Measurements from ENCODE around the gene AGBL4. TPM values are rescaled to one million over a fixed set of nuclear protein-coding genes. Genes with fewer than 3 reads are reported as not detected.

AGBL4 gene
- total RNA-seq, 4 donors from 2014 or later = 0.44 to 1.5 (median 1.2) TPM; not detected in 1

- TF ChIP-seq CTCF (IDR thresholded peaks at IDR 0.05) (no peak), POLR2A (IDR thresholded peaks at IDR 0.05) (no peak), EP300 (IDR thresholded peaks at IDR 0.05) (no peak)
- Histone ChIP-seq H3K27me3 (no peaks in the 10 kb centered on the region), H3K4me3 (no peak overlapping the region), H3K27ac (no peak overlapping the region), H3K36me3 (no peaks in the 10 kb centered on the region), H3K9me3 (peaks cover 0 to 5% (median 0%) of the 10 kb centered on the region in 4 donors), H3K4me1 (no peaks in the 10 kb centered on the region)
- 85 to 86% methylated on average over 4 of the region's 4 CpGs for WGBS, 2 donors
- DNase-seq (ENCODE audit: low spot score in 2 of 2) = no peak
These were observed 838.2 kb downstream of the AGBL4 start for GRCh38 chr1:49185450-49185980.

- Histone ChIP-seq H3K4me1 (no peaks in the 10 kb centered on the region), H3K27ac (no peak overlapping the region), H3K4me3 (no peak overlapping the region), H3K27me3 (no peaks in the 10 kb centered on the region), H3K9me3 (peaks cover 0 to 5% (median 0%) of the 10 kb centered on the region in 4 donors), H3K36me3 (no peaks in the 10 kb centered on the region)
- no peak for DNase-seq (ENCODE audit: low spot score in 2 of 2)
- TF ChIP-seq EP300 (IDR thresholded peaks at IDR 0.05) (no peak), POLR2A (IDR thresholded peaks at IDR 0.05) (no peak), CTCF (IDR thresholded peaks at IDR 0.05) (no peak)
These were observed 840.3 kb downstream of the AGBL4 start for GRCh38 chr1:49183489-49183888.

GRCh38 chr1:49181033-49181432 is 842.7 kb downstream of the AGBL4 start:
- Histone ChIP-seq H3K27ac (no peak overlapping the region), H3K4me3 (no peak overlapping the region), H3K9me3 (no peaks in the 10 kb centered on the region), H3K36me3 (no peaks in the 10 kb centered on the region), H3K4me1 (no peaks in the 10 kb centered on the region), H3K27me3 (no peaks in the 10 kb centered on the region)
- no peak for DNase-seq (ENCODE audit: low spot score in 2 of 2)
- WGBS, 2 donors = 88 to 92% methylated on average over 2 of the region's 2 CpGs
- no peak for TF ChIP-seq EP300 (IDR thresholded peaks at IDR 0.05)
- no peak for TF ChIP-seq CTCF (IDR thresholded peaks at IDR 0.05)
- no peak for TF ChIP-seq POLR2A (IDR thresholded peaks at IDR 0.05)

- no peaks in the 10 kb centered on the region for H3K4me1 ChIP-seq
- TF ChIP-seq POLR2A (IDR thresholded peaks at IDR 0.05) = no peak
- no peak for TF ChIP-seq CTCF (IDR thresholded peaks at IDR 0.05)
- TF ChIP-seq EP300 (IDR thresholded peaks at IDR 0.05) = no peak
- no peak overlapping the region for H3K27ac ChIP-seq
- 81 to 87% methylated on average over 2 of the region's 2 CpGs for WGBS, 2 donors
- H3K27me3 ChIP-seq = no peaks in the 10 kb centered on the region
- no peak overlapping the region for H3K4me3 ChIP-seq
- H3K9me3 ChIP-seq = no peaks in the 10 kb centered on the region
- no peak for DNase-seq (ENCODE audit: low spot score in 2 of 2)
- H3K36me3 ChIP-seq = no peaks in the 10 kb centered on the region
These were observed 851.7 kb downstream of the AGBL4 start for GRCh38 chr1:49171941-49172593.

GRCh38 chr1:49166031-49166430 is 857.7 kb downstream of the AGBL4 start:
- no peaks in the 10 kb centered on the region for H3K27me3 ChIP-seq
- 35 to 46% methylated on average over 2 of the region's 2 CpGs for WGBS, 2 donors
- no peak for DNase-seq (ENCODE audit: low spot score in 2 of 2)
- H3K4me1 ChIP-seq = no peaks in the 10 kb centered on the region
- TF ChIP-seq CTCF (IDR thresholded peaks at IDR 0.05) (no peak), EP300 (IDR thresholded peaks at IDR 0.05) (no peak), POLR2A (IDR thresholded peaks at IDR 0.05) (no peak)
- H3K9me3 ChIP-seq = no peaks in the 10 kb centered on the region
- H3K27ac ChIP-seq = no peak overlapping the region
- no peak overlapping the region for H3K4me3 ChIP-seq
- no peaks in the 10 kb centered on the region for H3K36me3 ChIP-seq
